ENCODE data around the gene AMN. TPM values are rescaled to one million over a fixed set of nuclear protein-coding genes. Genes with fewer than 3 reads are reported as not detected.

AMN gene
- total RNA-seq, 2 donors from 2014 or later = 6.0 TPM; not detected in 1

DNA sequence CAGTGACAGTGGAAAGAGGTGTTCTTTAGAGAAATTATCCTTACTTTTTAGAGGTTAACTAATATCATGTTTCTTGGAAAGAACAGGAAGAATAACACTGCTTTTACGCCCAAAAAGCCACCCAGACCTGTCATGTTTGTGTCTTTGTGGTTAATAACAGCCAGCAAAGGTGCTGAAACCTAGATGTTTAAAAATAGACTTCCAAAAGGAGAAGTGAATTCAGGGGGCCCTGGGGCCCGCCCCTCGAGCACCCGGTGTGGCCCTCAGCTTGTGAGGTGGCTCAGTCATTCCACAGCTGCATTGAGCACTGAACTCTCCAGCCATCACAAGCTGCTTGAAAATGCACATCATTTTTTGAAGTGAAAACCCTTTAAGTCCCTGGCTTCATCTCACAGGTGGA, 20.8 kb upstream of the AMN start:
- H3K4me1 ChIP-seq = no peaks in the 10 kb centered on the region
- 68 to 86% methylated on average over 3 to 4 of the region's 4 CpGs for WGBS, 2 donors
- H3K27me3 ChIP-seq = no peaks in the 10 kb centered on the region
- intact Hi-C loops (cut with DNase I) = no loop called here
- no peak overlapping the region for H3K4me3 ChIP-seq
- peaks cover 0 to 7% of the 10 kb centered on the region in 2 donors for H3K36me3 ChIP-seq (replicated peaks in 1 of 2; ENCODE audit: insufficient read depth in 1 of 2, low read depth in 2 of 2)
- ATAC-seq (no peak), DNase-seq (no peak)
- TF ChIP-seq, protein P1, sequence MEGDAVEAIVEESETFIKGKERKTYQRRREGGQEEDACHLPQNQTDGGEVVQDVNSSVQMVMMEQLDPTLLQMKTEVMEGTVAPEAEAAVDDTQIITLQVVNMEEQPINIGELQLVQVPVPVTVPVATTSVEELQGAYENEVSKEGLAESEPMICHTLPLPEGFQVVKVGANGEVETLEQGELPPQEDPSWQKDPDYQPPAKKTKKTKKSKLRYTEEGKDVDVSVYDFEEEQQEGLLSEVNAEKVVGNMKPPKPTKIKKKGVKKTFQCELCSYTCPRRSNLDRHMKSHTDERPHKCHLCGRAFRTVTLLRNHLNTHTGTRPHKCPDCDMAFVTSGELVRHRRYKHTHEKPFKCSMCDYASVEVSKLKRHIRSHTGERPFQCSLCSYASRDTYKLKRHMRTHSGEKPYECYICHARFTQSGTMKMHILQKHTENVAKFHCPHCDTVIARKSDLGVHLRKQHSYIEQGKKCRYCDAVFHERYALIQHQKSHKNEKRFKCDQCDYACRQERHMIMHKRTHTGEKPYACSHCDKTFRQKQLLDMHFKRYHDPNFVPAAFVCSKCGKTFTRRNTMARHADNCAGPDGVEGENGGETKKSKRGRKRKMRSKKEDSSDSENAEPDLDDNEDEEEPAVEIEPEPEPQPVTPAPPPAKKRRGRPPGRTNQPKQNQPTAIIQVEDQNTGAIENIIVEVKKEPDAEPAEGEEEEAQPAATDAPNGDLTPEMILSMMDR (IDR thresholded peaks at IDR 0.05) = no peak
- TF ChIP-seq POLR2A (IDR thresholded peaks at IDR 0.05) = no peak
- H3K9me3 ChIP-seq = no peaks in the 10 kb centered on the region
- no peak overlapping the region for H3K27ac ChIP-seq

DNA sequence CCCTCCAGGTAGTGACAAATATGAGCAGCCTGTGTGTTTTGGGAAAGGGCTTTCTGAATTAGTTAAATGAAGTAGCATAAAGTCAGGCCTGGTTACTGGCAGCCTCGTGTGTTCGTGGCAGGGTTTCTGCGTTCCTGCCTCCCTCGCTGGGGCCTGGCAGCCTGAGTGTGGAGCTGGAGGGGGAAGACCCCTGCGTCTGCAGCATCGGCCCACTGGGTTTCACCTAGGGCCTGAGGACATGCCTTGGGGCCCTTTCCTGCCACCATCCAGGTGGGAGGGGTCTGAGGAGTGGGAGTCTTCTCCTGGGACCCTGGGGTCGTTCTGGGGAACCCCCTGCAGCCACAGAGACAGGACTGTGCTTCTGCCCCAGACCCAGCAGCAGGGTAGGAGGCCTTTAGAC, 20.4 kb upstream of the AMN start:
- Histone ChIP-seq H3K4me3 (no peak overlapping the region), H3K36me3 (replicated peaks in 1 of 2; ENCODE audit: insufficient read depth in 1 of 2, low read depth in 2 of 2) (peaks cover 0 to 7% of the 10 kb centered on the region in 2 donors), H3K27ac (no peak overlapping the region), H3K4me1 (no peaks in the 10 kb centered on the region), H3K9me3 (no peaks in the 10 kb centered on the region), H3K27me3 (no peaks in the 10 kb centered on the region)
- WGBS, 2 donors = 83 to 100% methylated on average over 1 to 7 of the region's 7 CpGs
- ATAC-seq = no peak
- TF ChIP-seq, protein P1 (IDR thresholded peaks at IDR 0.05) = no peak
- no peak for TF ChIP-seq POLR2A (IDR thresholded peaks at IDR 0.05)
- intact Hi-C loops (cut with DNase I) = no loop called here
- DNase-seq = no peak

DNA sequence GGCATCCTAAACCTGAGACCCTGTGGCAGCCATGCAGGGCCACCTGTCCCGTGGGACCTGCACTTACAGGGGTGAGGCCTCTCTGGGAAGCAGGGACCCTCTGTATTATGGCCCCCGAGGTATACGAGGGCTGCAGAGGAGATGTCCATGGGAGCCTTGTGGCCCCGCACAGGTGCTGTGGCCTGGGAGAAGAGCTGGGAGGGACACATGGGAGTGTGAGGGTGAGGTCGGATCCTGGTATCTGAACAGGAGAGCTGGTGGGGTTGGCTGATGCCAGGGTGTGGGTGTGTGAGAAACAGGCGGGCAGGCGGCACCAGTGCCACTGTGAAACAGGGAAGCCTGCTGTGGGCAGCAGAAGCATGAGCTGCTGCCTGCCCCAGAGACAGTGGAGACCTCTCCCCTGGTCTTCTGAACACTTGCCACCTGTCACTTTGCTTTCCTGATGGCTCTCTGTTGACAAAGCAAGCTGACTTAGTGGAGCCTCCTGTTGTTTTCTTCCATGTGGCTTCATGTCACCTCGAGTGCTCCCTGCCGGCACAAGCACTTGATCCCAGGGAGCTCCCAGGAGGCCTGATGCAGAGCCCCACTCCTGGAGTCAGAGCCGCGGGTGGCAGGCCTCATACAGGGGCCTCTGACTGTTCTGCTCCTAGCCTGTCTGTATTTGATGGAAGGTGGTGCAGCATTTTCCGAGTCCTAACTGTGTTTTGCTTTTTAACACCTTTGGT, 19.8 kb upstream of the AMN start:
- intact Hi-C loops (cut with DNase I) = no loop called here
- Histone ChIP-seq H3K4me1 (no peaks in the 10 kb centered on the region), H3K27me3 (no peaks in the 10 kb centered on the region), H3K36me3 (replicated peaks in 1 of 2; ENCODE audit: insufficient read depth in 1 of 2, low read depth in 2 of 2) (peaks cover 0 to 7% of the 10 kb centered on the region in 2 donors), H3K27ac (no peak overlapping the region), H3K4me3 (no peak overlapping the region), H3K9me3 (no peaks in the 10 kb centered on the region)
- no peak for ATAC-seq
- 83 to 88% methylated on average over 12 of the region's 12 CpGs for WGBS, 2 donors
- TF ChIP-seq POLR2A (IDR thresholded peaks at IDR 0.05) = no peak
- TF ChIP-seq, protein P1 (IDR thresholded peaks at IDR 0.05) = no peak
- no peak for DNase-seq

DNA sequence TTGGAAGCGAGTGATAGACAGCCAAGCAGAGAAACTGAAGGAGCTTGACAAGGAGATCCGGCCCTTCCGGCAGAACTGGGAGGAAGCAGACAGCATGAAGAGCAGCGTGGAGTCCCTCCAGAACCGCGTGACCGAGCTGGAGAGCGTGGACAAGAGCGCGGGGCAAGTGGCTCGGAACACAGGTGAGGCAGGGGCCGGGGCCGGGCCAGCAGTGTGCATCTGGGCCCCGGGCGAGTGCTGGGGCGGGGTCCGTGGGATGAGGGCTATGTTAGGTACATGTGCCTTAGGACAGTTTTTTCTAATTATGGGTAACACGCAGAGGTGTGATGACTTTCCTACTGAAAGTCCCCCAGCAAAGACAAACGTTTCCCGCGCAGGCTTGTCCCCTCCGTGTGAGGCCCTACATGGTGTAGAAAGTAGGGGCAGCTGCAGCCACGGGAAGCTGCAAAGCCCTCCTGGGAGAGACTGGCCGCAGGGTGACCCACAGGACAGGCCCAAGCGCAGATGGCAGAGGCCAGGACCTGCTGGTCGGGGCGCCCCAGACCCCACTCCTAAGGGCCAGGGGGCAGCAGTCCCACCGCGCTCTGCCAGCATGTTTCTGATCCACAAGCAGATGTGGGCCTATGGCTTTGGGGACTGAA, 19.1 kb upstream of the AMN start:
- Histone ChIP-seq H3K36me3 (replicated peaks in 1 of 2; ENCODE audit: insufficient read depth in 1 of 2, low read depth in 2 of 2) (peaks cover 0 to 7% of the 10 kb centered on the region in 2 donors), H3K4me3 (no peak overlapping the region), H3K27me3 (no peaks in the 10 kb centered on the region), H3K4me1 (no peaks in the 10 kb centered on the region), H3K9me3 (no peaks in the 10 kb centered on the region), H3K27ac (no peak overlapping the region)
- ATAC-seq = no peak
- TF ChIP-seq POLR2A (IDR thresholded peaks at IDR 0.05) = no peak
- TF ChIP-seq, protein P1 (IDR thresholded peaks at IDR 0.05) = no peak
- no peak for DNase-seq
- intact Hi-C loops (cut with DNase I) = no loop called here
- 87 to 95% methylated on average over 24 to 29 of the region's 29 CpGs for WGBS, 2 donors
